SIG-M5 treated with dmso at 0.1 percent for 504 hours (cell line): ENCODE measurements around the gene MAP4.

Source experiments
- DNase-seq: peaks from one replicate; lab custom pipeline; 2025; ENCODE audit not compliant: unreplicated experiment; lab: John Stamatoyannopoulos, UW

MAP4 gene

GRCh38 chr3:47847260-47847659 is 169.0 kb downstream of the MAP4 start:
- DNase-seq = no peak

GRCh38 chr3:47846880-47847248 is 169.4 kb downstream of the MAP4 start:
- no peak for DNase-seq

GRCh38 chr3:47846186-47846879 is 169.9 kb downstream of the MAP4 start:
- DNase-seq = no peak

GRCh38 chr3:47841786-47842349 is 174.3 kb downstream of the MAP4 start:
- no peak for DNase-seq

GRCh38 chr3:47838503-47838902 is 177.7 kb downstream of the MAP4 start:
- DNase-seq = no peak

GRCh38 chr3:47836986-47837385 is 179.2 kb downstream of the MAP4 start:
- DNase-seq = no peak

GRCh38 chr3:47829482-47829881 is 186.7 kb downstream of the MAP4 start:
- peak; percentile 19 for DNase-seq

GRCh38 chr3:47825590-47825989 is 190.6 kb downstream of the MAP4 start:
- no peak for DNase-seq

GRCh38 chr3:47824541-47825473 is 191.4 kb downstream of the MAP4 start:
- peak; percentile 77 for DNase-seq

- no peak for DNase-seq
Observed at GRCh38 chr3:47817609-47818008, 198.6 kb downstream of the MAP4 start.

- no peak for DNase-seq
Observed at GRCh38 chr3:47813551-47814177, 202.6 kb downstream of the MAP4 start.

- no peak for DNase-seq
Observed at GRCh38 chr3:47804577-47804976, 211.6 kb downstream of the MAP4 start.

GRCh38 chr3:47803480-47804025 is 212.7 kb downstream of the MAP4 start:
- DNase-seq = no peak

- DNase-seq = peak; percentile 82
Observed at GRCh38 chr3:47802734-47803479, 213.3 kb downstream of the MAP4 start, which contains the start of gene DHX30. DHX30 (plus strand) TSS chr3:47803138; CDS start chr3:47810684, 7,546 bp downstream.
